Keratinocyte (primary cell): ENCODE data around the gene CFAP45.

Source experiments
- CTCF ChIP-seq, 3 experiments: IDR thresholded peaks in 1 of 3; conservative IDR thresholded peaks in 1 of 3; optimal IDR thresholded peaks in 1 of 3; 2 replicates in 2 of 3; 3 replicates in 1 of 3; pipeline versions ENCODE3 to v1.5.1; 2011; ENCODE audit warnings: low read length in 3 of 3, mild to moderate bottlenecking in 3 of 3, moderate library complexity in 2 of 3, control low read depth in 1 of 3, inconsistent platforms in 1 of 3; ENCODE audit not compliant: insufficient read depth in 2 of 3; ENCODE audit errors: extremely low read depth in 1 of 3
- EZH2 ChIP-seq: IDR thresholded peaks from one replicate; pipeline ENCODE4 v1.6.1; 2012; ENCODE audit warnings: inconsistent platforms, mild to moderate bottlenecking, low read length, moderate library complexity

DNA sequence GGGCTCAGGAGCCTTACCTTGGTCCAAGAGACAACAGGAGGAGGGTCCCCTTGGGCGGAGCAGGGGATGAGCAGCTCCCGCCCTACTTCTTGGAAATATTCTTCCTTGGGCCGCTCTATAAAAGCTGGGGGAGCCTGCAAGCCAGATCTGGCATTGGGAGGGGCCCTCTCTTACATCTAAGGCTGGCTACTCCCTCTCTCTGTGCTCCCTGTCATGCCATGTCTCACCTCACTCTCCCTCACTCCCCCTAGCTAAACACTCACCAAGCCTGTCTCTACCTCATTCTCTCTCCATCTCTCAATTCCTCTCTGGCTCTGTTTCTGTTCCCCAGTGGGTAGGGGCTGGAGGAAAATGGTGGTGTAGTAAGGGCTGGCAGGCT lies 31.8 kb upstream of the CFAP45 start:
- TF ChIP-seq CTCF (optimal IDR thresholded peaks at IDR 0.05 in 1 of 3, IDR thresholded peaks at IDR 0.05 in 1 of 3, conservative IDR thresholded peaks at IDR 0.05 in 1 of 3; ENCODE audit: extremely low read depth in 1 of 3, insufficient read depth in 2 of 3, low read length in 3 of 3) = no peak
- no peak for TF ChIP-seq EZH2
